HG03039 (cell line): Measurements from ENCODE around the gene CCNG2.

ENCODE experiments used
- ATAC-seq: cut with Tn5 transposase; IDR thresholded peaks from one replicate; pipeline ENCODE4 v1.9.1; 2021; ENCODE audit warnings: mild to moderate bottlenecking, moderate library complexity; ENCODE audit not compliant: unreplicated experiment

Gene CCNG2

DNA sequence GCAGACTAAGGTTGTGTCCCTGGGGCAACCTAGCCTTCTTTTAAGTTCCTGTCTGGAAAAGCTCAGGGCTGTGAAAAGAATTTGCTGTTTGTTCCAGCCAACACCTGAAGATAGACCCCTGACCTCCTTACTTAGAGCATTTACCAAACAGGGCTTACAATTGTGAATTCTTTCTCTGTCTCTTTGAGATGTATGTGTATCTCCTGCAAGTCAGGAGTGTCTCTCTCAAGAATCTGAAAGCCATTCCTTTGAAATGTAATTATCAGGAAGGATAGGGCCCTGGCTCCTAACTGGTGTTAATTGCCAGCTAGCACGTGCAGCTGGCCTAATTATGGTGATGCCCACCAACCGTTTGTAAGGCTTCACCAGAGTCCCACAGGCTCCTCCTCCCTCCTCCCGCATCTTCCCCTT lies 18.2 kb downstream of the CCNG2 start:
- ATAC-seq: no peak

DNA sequence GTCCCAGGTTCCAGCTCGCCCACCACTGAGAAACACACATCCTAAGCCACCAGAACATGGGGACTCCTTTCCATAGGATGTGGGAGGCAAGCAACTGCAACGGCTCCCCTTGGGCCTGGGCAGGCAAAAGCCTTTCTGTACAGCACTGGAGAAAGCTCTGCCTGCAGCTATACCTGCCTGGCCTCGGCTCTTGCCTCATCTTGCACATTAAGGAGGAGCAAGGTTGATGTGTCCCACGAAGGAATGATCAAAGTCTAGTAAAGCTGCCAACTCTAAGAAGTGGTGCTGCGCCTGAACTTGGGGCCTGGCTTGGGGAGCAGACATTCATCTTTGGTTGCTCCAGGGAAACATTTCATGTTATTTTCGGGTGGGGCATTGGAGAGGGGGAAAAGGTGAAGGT lies 19.6 kb downstream of the CCNG2 start:
- no peak for ATAC-seq

DNA sequence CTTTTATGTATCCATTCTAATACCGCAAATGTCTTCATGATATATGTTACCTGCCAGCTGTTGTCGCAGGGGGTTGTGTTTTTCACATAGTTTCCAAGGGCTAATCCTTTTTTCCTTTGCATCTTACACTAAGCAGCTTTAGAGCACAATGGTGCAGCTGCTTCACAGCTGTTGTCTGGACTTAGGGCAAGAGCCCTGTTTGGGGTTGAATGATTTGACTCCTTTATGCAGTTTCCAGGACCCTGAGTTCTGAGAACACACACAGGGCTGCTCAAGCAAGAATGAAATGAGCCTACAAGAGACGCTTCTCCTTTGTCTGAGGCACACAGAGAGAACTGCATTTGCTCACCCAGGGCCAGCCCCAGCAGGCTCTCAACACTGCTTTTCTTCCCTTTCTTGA lies 20.2 kb downstream of the CCNG2 start:
- no peak for ATAC-seq

DNA sequence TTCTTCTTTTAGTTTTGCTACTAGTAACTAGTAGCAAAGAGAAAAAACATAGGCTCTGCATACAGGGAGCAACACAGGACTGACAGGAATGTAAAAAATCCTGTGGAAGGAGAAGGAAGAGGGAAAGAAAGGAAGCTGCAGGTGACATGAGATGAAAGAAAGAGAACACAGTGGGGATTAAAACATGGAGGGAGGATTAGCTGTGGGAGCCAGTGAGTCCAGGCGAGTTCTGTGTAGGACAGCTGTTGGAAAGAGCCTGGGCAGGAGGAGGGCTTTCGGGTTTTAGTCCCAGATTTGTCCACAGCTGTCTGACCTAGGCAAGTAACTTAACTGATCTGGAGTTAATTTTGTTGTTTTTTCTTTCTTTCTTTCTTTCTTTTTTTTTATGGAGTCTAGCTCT lies 21.6 kb downstream of the CCNG2 start:
- no peak for ATAC-seq

DNA sequence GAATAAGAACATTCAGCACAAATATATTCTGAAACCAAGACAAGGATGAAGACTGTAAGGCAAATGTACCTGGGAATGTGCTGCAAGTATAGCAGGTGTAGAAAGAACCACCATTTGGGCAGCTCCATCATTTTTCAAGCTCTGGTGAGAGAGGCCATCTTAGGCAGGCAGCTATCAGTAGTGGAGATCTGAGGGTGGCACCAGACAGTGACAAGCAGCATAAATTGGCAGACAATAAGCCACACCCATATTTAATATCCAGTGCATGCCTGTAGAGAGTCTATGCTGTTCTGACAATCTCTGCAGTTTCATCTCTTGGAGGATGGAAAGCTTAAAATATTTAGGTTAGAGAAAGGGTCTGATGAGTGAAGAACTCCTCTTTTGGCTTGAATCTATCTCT lies 22.5 kb downstream of the CCNG2 start:
- no peak for ATAC-seq

DNA sequence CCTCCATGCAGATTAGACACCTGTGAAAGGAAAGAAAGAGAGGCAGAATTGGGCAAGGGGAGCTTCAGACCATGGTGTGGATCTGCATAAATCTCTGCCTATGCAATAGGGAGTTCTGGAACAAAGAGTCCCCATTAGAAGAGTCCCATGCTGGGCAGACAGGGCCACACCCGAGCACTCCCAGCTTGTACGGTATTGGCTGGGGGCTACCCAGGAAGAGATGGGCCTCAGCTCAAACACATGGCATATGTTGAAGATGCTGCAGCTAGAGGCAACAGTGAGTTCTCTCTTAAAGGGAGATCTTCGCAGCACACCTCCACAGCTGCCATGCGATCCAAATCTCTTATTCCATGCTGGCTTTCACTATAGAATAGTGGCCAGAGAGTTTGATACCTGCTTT lies 24.7 kb downstream of the CCNG2 start:
- no peak for ATAC-seq

DNA sequence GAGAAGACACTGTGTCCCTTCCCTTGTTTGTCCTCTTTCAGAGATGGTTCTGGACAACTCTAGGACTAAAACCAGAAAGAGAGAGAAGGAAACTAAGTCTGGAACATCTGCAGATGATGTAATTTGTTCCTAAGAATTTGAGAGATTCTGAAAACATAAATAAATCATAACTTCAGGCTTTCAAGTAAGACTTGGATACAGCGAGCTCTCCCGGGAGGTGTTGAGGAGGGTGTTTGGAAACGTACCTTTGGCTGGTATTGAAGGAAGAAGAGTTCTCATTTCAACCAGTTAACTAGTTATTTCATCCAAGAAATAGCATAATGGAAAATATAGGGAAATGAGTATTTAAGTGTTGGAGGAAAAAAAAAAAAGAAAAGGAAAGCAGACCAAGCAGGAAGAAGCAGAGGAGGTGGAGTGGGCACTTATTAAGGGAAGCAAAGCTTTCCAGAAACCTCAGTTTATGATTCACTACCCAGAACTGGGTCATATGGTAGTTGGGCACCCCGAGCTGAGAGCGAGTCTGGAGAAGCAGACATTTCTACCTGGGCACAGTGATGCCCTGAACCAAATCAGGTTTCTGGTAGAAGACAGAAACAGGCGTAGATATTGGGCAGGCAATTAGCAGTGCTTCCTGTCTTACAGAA lies 26.9 kb downstream of the CCNG2 start:
- ATAC-seq: no peak

DNA sequence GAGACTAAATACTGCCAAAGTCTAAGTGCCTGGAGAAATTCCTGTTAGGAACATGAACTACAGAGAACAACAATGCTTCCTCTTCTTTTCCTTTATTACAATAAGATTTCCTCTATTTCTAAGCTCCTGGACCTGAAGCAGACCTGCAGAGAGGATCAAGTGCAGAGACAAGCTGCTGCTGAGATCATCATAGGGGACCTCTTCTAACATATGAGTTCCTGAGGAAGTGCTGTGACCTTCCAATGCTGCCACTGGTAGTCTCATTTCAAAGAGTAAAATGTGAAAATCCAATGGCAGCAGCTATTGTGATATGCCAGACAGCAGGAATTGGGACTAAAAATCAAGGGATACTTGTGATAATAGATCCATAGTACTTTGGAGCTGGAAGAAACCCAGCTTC lies 28.0 kb downstream of the CCNG2 start:
- no peak for ATAC-seq

DNA sequence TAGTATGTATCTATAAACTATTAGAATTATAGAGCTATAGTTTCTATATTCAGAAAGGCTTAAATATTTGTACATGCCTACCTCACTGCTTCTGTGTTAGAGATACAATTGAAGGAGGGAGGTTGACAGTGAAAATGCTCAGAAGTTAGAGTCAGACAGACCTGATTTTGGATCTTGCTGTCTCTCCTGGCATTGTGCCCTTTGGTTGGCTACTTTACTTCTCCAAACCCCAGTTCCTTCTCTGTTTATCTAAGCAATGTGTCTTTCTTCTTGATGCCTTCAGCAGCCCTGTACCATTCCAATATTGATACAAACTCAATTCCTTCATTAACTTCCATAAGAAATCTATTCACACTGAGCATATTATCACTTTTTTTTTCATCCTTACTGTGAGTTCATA lies 28.7 kb downstream of the CCNG2 start:
- ATAC-seq: no peak

DNA sequence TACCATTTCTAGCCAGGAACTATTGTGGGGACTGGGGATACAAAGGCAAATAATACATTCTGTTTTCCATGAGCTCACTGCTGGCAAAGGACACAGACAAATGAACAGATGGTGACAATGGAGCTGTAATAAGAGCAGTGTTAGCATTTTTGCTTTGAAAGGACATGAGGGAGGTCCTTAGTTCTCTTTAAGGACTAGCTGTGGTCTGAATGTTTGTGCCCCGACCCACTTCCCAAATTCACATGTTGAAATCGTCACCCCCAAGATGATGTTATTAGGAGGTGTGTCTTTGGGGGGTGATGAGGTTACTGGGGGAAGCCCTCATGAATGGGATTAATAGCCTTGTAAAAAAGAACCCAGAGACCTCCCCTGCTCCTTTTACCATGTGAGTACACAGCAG lies 30.3 kb downstream of the CCNG2 start:
- no peak for ATAC-seq

DNA sequence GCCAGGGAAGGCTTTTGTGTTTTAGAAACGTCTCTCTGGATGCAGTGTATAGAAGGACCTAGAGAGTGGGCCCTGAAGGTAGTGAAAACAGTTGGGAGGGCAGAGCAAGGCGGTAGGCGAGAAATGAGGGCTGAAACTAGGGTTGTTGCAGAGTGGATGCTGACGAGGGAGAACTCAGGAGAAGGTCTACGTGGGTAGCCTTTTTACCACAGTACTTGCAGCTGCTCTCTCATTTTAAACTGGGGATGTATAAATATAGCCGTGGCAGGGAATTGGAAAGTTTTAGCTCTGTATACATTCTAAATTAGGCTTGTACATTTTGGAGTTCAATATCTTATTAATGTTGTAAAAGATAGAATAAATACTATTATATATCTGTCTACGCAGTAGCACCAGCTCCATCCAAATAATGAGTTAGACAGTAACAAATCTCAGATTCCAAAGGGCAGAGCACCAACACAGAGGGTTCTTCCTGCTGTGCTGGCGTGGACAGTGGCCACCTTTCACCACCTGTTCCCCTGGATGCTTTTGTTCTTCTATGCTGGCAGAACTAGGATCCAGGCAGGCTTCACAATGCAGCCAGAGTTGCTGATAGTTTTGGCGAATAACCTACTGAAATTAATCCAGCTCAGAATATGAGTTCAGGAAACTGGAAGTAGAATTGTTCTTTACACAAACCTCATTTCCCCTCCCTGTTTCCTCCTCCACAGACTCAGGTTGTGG lies 31.7 kb downstream of the CCNG2 start:
- ATAC-seq: no peak

DNA sequence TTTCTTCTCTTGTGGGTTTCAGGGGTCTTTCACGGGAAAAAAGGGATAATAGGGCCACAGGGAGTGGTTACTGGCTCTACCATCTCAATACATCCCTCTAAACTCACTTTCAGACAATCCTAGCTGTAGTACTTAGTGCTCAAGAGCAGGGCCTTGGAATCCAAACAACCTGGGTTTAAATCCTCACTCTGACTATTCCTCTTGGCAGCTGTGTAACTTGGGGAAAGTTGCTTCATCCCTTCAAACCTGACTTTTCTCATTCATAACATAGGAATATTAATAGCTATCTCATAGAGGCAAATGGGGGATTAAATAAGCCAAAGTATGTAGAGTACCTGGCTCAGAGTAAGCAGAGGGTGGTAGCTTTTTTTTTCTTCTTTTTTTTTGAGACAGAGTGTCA lies 32.4 kb downstream of the CCNG2 start:
- no peak for ATAC-seq

DNA sequence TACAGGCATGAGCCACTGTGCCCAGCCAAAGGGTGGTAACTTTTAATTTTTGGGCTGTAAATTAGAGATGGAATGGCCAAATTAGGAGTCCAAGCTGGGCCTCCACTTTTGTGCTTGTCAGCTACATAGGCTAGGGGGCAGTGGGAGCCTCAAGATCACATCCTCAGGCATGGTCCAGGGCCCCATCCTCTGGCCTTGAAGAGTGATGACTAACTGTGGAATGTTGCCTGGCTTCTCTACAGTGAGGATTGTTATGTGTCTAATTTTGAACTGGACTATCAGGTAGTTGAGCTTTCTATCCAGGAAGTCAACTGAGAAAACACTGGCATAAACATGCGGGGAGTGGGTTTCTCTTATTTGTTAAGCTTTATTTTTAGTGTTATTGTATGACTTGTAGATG lies 33.0 kb downstream of the CCNG2 start:
- ATAC-seq: no peak

DNA sequence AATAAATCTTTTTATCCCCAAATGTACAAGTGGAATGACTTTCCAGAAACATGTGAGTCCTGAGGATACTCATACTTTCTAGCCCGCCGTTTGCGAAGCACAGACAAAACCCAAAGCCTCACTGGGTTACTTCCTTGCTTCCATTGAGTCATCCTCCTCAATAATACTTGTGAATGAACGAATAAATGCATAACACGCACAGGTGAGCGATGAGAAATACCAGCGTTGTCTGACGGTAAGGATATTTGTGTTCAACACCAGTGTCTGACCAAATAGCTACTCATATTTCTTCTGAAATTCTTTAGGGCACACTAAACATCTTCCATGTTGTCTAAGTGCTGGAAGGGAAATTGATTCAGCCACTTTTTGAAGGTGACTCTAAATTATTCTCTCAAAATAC lies 36.0 kb downstream of the CCNG2 start:
- ATAC-seq: no peak

DNA sequence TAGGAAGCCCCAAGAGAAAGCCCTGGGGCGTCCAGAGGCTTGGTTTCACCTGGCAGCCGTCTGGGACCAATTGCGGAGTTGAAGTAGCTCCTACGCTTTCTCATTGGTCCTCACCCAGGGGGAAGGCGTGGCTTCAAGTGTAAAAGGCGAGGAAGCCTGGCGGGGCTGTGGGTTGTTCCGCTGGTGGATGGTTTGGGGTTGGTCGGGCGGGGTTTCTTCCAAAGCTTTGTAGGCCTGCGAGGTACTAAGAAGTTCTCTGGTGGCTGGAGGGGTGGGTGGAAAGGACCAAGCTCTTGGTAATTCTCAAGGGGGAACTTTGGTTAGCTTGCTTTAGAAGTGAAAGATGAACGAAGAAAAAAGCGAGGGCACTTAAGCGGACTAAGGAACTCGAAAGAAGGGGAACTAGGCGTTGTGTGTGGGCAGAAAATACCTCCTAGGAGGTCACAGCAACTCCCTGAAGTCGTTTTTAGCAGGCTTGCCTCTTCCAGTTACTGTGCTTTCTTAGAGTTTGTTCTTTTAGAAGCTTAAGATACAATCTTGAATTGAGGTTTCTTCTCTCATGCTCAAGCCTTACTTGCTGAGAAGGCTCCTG lies 36.6 kb downstream of the CCNG2 start:
- ATAC-seq: peak; percentile 95

DNA sequence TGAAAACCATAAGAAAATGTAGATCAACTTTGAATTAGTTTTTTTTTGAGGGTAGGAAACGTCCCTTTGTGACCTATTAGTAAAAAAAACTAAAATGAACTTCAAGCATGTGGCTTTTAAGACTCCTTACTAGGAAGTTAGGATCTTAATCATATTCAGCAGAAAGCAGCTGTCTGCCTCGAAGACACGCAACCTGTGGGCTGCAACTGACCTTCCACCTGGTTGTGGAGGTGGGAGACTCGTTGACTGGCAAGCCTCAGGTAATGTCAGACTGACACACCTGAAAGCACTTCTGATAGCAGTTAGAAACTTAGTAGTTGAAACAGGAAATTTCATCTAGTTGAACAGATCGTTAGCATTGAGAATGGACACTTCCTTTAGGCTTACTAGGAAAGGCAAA lies 37.4 kb downstream of the CCNG2 start:
- no peak for ATAC-seq

DNA sequence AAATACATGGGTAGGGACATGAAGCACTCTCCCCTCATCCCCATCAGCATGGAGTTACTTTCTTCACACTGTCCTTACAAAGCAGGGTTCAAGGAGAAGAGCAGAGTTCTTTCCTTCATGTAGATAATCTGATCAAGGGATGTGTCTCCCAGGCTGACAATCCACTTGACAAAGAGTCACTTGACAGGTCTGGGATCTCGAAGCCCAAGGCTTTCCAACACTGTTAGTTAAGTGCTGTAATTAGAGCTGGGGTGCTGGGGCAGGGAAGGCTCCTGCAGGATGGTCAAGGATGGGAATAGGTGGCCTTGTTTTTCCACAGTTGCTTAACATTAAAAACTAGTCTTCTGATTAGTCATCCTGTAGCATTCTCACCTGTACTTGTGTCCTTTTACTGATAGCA lies 38.0 kb downstream of the CCNG2 start:
- ATAC-seq: no peak

DNA sequence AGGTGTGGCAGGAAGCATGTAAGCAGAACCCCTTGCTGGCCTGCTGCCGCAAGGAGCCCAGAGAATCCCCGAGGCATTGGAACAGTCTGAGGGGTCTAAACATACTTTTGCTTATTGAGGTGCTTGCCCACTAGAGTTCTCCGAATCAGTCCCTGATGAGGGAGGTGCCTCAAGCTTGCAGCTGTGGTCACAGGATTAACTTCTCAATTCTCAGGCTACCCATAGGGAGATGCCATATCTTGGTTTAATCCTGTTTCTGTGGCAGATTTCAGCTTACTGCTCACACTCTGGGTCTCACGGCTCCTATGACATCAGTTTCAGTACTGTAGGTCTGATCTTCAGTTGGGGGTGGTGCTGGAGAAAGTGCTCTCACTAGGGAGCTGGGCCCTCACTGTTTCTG lies 39.9 kb downstream of the CCNG2 start:
- ATAC-seq: peak; percentile 27

DNA sequence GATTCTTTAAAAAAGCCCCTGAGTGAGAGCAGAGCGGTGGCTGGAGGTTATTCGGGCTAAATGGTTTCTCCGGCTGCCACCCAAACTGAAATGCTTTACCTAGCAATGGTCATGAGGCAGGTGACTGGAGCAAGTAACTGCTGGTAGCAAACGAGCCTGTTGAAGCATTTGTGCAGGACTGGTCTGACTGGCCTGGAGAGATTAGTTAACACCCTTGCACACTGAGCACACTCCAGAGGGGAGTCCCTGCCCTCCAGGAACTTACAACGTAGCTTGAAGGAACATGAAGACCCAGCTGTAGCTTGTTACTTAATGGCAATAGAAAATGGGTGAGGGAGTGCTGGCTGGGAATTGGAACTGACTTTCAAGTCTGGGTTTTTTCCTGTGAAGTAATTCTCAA lies 40.4 kb downstream of the CCNG2 start:
- ATAC-seq: no peak

DNA sequence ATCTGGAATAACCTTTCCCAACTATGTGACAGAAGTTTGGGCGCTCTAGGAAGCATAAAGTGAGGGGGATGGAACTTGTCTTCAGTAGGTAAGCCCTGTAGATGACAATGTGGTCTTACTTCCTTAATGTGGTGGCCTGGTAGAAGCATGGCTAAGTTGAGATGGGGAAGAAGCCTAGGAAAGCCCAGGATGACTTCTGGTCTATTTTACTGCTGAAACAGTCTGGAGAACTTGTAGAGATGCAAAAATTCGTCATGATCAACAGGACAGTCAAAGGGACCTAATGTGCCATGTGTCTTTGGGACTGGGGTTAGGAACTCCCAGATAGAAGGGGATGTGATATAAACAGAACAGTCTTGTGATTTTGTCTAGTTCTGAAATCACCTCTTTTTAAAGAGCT lies 40.8 kb downstream of the CCNG2 start:
- ATAC-seq: no peak

DNA sequence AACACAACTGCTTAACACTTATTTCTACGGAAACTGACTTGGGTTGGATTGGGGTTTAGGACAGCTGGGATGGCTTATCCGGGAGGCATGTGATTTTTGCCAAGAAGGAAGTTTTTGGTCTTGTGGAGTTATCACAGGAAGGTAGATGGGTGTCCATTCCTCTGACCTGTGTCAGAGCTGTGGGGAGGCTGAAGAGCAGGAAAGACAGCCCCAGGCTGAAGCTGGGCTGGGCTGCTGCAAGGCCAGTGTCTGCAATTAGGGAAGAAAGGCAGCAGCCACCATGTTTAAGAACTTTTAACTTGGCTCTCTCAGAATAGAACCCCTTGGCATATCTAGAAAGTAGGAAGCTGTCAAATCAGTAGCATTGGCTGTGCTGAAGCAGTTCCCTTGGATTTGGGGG lies 42.3 kb downstream of the CCNG2 start:
- no peak for ATAC-seq

DNA sequence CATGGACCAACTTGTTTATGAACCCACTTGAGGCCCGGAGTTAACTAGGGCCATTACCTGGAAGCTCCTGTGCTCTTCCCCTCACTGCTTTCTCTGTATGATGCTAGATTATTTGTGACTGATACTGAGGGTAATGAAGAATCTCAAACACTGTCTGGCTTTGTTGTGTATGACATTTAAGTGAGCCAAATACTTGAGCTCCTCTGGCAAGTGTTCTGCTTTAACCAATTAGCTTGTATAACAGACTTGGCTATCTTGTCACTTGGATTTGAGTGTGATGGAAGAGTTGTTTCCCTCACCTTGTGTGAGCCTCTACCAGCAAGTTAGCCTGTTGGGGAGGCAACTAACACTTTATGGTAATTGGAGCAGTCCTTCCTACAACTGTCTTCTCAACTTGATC lies 42.7 kb downstream of the CCNG2 start:
- no peak for ATAC-seq

DNA sequence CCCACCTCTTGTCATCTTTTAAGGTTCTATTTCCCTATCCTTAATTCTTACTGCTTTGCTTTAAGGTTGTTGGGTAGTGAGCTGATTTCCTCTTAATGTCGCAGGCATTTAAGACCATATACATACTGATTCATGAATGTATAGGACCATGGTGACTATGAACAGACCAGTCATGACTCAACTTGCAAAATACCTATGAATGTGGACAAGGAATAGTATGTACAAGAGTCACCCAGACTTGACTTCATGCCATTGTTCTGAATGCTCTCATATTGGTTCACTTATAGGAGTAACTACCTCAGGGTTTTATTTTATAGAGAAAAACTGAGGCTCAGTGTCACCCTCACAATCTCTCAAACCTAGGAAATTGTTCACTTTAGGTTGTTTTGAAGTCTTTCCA lies 44.3 kb downstream of the CCNG2 start:
- no peak for ATAC-seq
